GM18861 (cell line): ENCODE measurements around the gene IMPDH2.

Source experiments
- ATAC-seq: cut with Tn5 transposase; IDR thresholded peaks from one replicate; pipeline ENCODE4 v1.9.1; 2021; ENCODE audit not compliant: unreplicated experiment

Gene IMPDH2

DNA sequence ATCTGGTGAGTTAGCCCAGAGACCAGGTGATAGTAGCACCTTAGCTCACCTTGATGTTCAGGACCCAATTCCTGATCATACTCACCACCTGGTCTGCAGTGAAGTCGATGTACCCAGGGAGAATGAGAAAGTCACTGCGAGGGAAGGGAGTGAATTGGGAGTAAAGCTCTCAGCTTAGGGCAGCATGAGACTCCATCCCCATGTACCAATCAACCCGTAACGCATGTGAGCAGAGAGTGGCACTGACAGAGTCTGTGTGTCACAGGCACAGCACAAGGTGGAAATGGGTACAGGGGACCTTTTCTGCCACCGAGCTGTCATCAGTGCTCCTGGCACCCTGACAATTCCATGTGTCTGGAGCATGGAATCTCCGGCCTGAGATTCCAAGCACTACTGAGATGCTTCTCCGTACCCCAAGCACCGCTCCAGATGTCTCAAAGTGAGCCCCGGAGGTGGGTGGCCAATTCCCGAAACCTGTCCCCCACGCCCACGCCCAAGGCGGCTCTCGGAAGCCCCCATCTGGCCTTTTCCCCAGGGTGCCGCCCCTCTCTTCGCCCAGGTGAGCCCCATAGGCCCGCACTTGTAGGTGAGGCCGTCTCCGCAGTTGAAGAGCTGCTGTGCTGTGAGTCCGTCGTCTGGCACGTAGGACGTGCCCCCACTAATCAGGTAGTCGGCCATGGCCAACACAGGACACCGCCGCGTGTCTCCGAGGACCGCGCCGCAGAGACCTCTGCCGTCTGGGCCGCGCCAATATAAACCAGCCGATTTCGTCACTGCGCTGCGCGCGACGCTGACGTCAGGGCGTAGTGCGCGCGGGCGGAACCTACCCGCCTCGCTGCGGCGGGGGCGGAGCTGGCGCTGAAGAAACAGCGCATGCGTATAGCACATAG, at the start of gene IMPDH2:
TSS of gene IMPDH2 (minus strand) at position 726 of the 890 bp plus-strand sequence. CDS start at position 678, 48 bp downstream.
- ATAC-seq = peak; percentile 78

- ATAC-seq = no peak
Observed at GRCh38 chr3:49076646-49077045, 47.4 kb upstream of the IMPDH2 start.

DNA sequence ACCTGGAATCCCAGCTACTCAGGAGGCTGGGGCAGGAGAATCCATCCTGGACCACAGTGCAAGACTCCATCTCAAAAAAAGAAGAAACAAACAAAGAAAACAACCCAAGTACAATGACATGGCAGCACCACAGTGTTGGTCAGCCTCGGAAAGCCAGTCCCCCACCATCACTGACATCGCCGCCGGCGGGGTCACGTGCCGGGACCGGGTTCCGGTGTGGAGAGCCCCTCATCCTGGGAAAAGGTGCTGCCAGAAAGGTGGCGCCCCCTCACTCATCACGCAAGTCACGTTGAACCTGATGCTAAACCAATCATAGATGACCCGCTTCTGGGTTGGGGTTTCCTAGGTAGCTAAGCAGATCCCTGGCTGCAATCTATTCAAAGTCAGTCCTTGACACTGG, 46.9 kb upstream of the IMPDH2 start:
- ATAC-seq = no peak

GRCh38 chr3:49058011-49058410, 28.8 kb upstream of the IMPDH2 start:
- ATAC-seq = no peak

GRCh38 chr3:49057268-49057667, 28.1 kb upstream of the IMPDH2 start:
- ATAC-seq = no peak

GRCh38 chr3:49054344-49054862, 25.2 kb upstream of the IMPDH2 start:
- no peak for ATAC-seq

GRCh38 chr3:49053543-49053942, 24.3 kb upstream of the IMPDH2 start:
- ATAC-seq = no peak

DNA sequence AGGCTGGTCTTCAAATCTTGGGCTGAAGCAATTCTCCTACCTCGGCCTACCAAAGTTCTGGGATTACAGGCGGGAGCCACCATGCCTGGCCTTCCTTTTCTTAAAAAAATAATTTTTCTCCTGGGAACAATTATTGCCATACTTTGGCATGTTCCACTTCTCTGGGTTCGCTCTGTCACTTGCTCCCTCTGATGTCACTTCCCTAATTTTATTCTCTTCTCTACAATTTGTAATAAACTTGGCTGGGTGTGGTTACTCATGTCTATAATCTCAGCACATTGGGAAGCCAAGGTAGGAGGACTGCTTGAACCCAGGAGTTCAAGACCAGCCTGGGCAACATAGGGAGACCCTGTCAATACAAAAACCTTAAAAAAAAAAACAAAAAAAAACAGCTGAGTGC, 6.1 kb upstream of the IMPDH2 start:
- ATAC-seq = no peak

DNA sequence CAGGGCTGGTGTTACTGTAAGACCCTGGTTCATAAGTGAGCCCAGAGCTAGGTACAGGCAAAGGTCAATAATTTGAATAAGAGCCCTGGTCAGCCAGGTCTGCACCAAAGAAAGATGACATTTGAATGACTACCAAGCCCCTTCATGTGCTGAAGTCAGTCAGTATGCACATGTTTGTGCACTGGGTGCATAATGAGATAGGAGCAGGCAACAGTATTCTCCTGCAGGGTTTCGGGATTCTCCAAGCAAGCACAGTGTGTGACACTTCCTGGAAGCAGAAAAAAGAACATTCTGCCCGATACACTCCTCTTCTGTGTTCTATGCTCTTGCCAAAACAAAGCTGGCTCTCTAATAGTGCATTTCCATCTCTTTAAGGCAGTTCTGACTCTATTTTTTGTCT, 5.5 kb upstream of the IMPDH2 start:
- no peak for ATAC-seq

DNA sequence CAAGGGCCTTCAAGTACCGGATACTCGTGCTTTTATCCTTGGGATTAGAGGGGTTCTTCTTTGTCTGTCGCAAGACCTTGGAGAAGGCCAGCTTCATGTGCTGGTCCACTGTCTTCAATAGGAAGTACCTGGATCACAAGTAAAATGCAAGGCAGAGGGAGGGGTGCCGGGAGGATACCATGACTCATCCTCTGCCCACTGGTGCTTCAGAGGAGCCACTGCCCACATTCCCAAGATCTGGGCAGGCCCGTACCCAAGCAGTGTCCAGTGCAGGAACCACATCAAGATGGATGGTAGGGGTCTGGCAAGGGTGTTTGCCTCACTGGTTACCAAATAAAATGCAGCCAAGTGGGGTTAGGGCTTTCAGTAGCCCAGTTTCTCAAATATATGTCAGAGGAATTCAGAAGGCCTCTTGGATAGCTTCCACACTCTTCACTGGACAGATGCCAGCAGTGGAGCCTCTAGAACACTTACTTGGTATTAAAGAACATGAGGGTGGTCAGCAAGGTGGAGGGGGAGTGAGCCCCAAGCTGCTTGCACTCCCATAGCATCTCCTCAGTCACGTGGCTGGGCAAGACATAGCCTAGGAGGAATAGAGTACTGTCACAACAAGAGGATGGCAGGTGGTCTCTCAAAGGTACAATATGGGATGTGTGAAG, 3.6 kb upstream of the IMPDH2 start:
- no peak for ATAC-seq

DNA sequence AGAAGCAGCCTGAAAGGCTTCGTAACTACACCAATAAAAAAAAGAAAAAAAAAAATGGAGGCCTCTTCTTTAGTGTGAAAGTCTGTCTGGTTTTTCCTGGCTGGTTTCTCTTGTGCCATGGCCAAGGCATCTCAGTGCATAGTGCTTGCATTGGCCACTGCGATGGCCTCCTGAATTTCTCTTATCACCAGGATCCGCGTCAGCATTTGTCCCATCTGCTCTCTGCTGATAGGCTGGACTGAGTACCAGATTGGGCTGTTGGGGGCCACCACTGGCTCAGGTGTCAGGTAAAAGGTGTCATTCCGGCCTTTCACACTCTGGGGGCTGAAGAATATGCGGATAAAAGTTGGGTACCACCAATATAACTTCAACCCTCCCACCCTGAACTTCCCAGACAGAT, 1.1 kb upstream of the IMPDH2 start:
- ATAC-seq = no peak

DNA sequence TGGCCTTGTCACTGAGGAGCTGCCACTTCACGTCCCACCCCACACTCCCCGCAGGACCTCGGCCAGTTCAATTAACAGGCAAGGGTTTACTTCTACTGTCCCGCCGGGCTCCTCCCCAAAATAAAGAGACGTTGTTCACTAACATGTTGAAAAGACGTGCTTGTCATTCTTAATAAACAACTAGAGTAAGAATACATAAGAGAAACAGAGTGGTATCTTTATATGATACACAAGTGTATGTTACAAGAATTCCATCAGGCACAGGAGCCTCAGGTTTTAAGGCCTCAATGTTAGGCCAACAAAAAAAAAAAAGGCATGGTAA, 326 bp upstream of the IMPDH2 start:
- ATAC-seq = no peak

DNA sequence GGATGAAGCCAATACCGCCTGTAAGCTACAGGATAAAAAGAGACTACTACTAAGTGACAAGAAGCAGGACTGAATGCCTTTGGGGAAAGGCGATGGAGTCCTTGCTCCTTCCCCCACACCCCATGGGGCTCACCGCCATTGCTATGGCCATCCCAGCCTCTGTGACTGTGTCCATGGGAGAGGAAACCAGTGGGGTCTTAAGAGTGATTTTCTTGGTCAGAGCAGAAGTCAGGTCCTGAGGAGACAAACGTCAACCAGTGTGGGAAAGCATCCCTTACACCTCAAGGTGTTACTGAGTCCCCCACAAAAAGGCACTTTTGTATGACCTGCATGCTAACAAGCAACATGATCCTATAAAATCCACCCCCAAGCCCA, 913 bp downstream of the IMPDH2 start:
- ATAC-seq = no peak

DNA sequence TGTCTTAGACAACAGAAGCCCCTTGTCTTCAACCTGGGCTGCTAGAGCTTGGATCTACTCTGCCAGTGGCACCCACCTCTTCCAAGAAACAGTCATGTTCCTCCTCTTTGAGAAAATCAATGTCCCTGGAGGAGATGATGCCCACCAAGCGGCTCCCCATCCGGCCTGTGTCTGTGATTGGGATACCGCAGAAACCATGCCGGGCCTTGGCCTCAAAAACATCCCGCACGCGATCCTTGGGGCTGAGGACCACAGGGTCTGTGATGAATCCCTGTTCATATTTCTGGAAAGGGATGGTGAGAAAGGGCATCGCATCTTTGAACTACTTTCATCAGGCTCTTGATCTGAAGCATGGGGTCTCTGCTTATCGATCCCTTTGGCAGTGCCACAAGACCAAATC, 1.6 kb downstream of the IMPDH2 start:
- ATAC-seq = no peak

GRCh38 chr3:49026536-49026935, 2.7 kb downstream of the IMPDH2 start:
- no peak for ATAC-seq

DNA sequence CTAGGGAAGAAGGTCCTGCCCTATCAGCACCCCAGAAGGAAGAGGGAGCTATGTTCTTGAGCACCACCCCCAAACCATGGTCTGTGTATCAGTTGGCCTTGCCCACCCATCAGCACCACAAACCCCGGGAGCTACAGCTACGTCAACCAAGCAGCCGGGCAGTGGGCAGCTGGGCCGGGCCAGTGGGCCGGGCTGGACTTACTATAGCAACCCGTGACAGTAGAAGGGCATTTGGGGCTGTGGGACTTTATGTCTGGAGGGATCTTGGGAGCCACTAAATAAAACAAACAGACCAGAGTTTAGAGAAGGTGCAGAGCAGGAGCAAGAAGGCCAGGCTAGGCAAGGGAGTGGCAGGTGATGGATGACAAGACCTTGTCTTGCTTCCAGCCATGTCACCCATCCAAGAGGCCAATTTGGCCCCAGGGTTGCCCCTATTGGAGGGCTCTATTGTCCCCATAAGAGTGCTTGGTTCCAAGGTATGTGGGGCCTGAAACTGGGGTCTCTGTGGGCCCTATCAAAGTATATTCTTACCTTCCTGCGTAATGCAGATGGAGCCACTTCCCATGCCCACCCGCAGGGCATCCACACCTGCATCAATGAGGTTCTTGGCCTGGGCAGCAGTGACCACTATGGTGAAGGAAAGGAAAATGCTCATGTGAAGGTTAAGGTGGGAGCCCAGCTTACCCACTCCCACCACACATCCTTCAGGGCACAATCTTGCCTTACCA, 3.2 kb downstream of the IMPDH2 start:
- no peak for ATAC-seq

DNA sequence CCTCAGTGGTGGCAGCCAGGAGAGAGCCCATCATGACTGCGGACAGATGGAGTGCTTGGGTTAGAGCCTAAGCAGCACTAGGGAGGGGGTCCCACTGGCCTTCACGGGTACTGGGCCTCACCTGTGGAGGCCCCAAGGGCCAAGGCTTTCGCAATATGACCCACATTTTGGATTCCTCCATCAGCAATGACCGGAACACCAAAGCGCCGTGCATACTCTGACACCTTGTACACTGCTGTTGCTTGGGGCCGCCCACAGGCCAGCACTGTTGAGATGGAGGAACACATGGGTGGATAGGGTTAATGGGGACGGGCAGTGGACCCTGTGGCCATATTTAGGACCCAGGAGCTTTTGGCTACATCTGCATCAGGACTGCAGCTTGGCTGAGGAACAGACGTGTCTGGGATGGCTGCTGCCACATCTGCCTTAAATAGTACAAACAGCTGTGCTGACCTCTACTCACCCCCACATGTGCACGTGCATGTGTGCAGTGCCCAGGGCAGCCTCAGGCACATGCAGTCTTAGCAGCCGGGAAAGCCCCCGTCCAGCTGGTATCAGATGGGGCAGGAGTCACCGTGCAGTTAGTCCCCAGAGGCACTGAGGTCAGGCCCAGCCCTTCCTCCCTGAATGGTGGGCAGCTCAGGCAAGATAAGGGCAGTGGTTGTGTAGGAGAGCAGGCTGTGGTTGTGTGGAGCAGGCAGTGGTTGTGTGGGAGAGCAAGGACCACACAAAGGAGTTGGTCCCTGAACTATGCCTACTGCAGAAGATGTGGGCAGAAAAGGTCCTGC, 4.0 kb downstream of the IMPDH2 start:
- no peak for ATAC-seq

DNA sequence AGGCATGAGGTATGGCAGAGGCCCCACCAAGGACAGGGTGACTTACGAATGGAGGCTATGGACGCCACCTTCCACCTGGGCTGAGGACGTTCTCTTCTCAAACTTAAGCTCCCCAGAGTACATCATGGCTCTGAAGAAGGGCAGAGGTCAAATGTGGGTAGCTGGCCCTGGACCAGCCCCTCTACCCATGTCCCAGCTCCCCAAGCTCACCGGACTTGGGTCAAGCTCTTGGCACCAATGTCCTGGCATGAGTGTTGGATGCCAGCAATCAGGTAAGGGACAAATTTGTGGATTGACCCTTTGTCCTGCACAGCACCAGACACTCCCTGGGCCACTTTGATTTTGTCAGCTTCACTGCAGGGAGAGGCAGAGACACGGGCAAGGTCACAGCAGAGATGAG, 4.7 kb downstream of the IMPDH2 start:
- no peak for ATAC-seq

DNA sequence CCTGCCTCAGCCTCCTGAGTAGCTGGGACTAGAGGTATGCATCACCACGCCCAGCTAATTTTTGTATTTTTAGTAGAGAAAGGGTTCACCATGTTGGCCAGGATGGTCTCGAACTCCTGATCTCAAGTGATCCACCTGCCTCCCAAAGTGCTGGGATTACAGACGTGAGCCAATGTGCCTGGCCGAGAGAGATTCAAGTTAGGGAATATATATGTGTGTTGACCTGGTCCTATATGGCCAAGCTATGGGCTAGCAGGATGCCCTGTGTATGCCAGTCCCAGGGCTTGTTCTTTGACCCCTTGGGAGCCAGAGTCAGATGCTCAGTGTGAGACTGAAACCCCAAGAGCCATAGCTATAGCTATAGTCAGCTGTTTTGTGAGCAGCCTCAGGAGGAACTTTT, 5.4 kb downstream of the IMPDH2 start:
- ATAC-seq = no peak

GRCh38 chr3:49022688-49023171, 6.5 kb downstream of the IMPDH2 start:
- ATAC-seq = no peak
